ENCODE data around the gene CHPF.

The CHPF gene

GRCh38 chr2:219527472-219527871, 16.1 kb downstream of the CHPF start:
- DNase-seq = no peak

- no peak for DNase-seq
Measured at GRCh38 chr2:219527076-219527394, 16.6 kb downstream of the CHPF start.

GRCh38 chr2:219526320-219527075, 17.1 kb downstream of the CHPF start:
- no peak for DNase-seq

GRCh38 chr2:219525533-219526232, 17.9 kb downstream of the CHPF start:
- no peak for DNase-seq

GRCh38 chr2:219524817-219525216, 18.8 kb downstream of the CHPF start:
- no peak for DNase-seq

- no peak for DNase-seq
Measured at GRCh38 chr2:219523031-219523671, 20.5 kb downstream of the CHPF start.

- DNase-seq = no peak
Measured at GRCh38 chr2:219522111-219523030, 21.2 kb downstream of the CHPF start.

- no peak for DNase-seq
Measured at GRCh38 chr2:219521066-219521880, 22.3 kb downstream of the CHPF start.

GRCh38 chr2:219520079-219520478, 23.5 kb downstream of the CHPF start:
- no peak for DNase-seq

- DNase-seq = no peak
Measured at GRCh38 chr2:219519526-219519916, 24.1 kb downstream of the CHPF start.

- peak; percentile 69 for DNase-seq
Measured at GRCh38 chr2:219517954-219518778, 25.4 kb downstream of the CHPF start.

- DNase-seq = no peak
Measured at GRCh38 chr2:219516888-219517287, 26.7 kb downstream of the CHPF start.

- no peak for DNase-seq
Measured at GRCh38 chr2:219515874-219516629, 27.6 kb downstream of the CHPF start.

GRCh38 chr2:219514836-219515235, 28.8 kb downstream of the CHPF start:
- no peak for DNase-seq

GRCh38 chr2:219514196-219514761, 29.3 kb downstream of the CHPF start, which contains the start of gene ASIC4:
Gene ASIC4 (plus strand): TSS chr2:219514482. CDS start chr2:219514725, 243 bp downstream.
- DNase-seq = peak; percentile 59

- no peak for DNase-seq
Measured at GRCh38 chr2:219513787-219514186, 29.8 kb downstream of the CHPF start.

GRCh38 chr2:219512524-219513216, 30.9 kb downstream of the CHPF start:
- no peak for DNase-seq

GRCh38 chr2:219511547-219512325, 31.9 kb downstream of the CHPF start:
- DNase-seq = peak; percentile 62
